Prostate gland (tissue), 2 donors: Measurements from ENCODE around the gene CCDC188.

Source experiments
- POLR2A ChIP-seq: fragments of 450-650 bp; IDR thresholded peaks from one replicate; pipeline ENCODE4 v1.6.1; 2016; ENCODE audit warnings: antibody characterized with exemption, mild to moderate bottlenecking
- POLR2AphosphoS5 ChIP-seq: sonication (generic); formaldehyde crosslinking; IDR thresholded peaks from one replicate; pipeline ENCODE4 v1.6.1; 2017; ENCODE audit warnings: antibody characterized with exemption
- TF ChIP-seq, protein P1 (sequence below), 4 experiments: fragments of 200-600 bp in 2 of 4; fragments of 450-650 bp in 2 of 4; sonication (generic) in 2 of 4; IDR thresholded peaks; 1 replicate in 3 of 4; 2 replicates in 1 of 4; pipeline ENCODE4 v1.5.1; 2016 to 2019; ENCODE audit warnings: antibody characterized with exemption in 4 of 4, mild to moderate bottlenecking in 2 of 4, moderate library complexity in 2 of 4

DNA sequence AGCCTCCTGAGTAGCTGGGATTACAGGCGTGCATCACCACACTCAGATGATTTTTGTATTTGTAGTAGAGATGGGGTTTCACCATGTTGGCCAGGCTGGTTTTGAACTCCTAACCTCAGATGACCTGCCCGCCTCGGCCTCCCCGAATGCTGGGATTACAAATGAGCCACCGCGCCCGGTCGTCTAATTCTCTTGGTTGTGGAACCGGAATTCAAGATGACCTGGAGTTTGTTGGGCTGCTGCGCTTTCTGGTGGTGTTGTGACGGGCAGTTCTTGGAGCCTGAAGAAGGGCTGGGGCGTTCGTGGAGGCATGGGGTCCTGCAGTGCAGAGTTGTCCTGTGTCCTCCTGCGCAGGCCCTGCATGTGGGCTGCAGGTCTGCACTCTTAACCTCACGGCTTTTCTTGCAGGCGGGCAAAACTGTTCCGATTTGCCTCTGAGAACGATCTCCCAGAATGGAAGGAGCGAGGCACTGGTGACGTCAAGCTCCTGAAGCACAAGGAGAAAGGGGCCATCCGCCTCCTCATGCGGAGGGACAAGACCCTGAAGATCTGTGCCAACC lies 28.9 kb downstream of the CCDC188 start:
- TF ChIP-seq POLR2A (no peak), POLR2AphosphoS5 (no peak)
- TF ChIP-seq, protein P1, sequence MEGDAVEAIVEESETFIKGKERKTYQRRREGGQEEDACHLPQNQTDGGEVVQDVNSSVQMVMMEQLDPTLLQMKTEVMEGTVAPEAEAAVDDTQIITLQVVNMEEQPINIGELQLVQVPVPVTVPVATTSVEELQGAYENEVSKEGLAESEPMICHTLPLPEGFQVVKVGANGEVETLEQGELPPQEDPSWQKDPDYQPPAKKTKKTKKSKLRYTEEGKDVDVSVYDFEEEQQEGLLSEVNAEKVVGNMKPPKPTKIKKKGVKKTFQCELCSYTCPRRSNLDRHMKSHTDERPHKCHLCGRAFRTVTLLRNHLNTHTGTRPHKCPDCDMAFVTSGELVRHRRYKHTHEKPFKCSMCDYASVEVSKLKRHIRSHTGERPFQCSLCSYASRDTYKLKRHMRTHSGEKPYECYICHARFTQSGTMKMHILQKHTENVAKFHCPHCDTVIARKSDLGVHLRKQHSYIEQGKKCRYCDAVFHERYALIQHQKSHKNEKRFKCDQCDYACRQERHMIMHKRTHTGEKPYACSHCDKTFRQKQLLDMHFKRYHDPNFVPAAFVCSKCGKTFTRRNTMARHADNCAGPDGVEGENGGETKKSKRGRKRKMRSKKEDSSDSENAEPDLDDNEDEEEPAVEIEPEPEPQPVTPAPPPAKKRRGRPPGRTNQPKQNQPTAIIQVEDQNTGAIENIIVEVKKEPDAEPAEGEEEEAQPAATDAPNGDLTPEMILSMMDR (IDR thresholded peaks at IDR 0.05): no peak
